PC-9 (cell line): Measurements from ENCODE around the gene ZNF778.

Experiments
- EZH2 ChIP-seq: fragments of 200-600 bp; sonication (generic); IDR thresholded peaks from 2 replicates; pipeline ENCODE4 v1.8.0; 2017; ENCODE audit warnings: antibody characterized with exemption, low read depth
- TF ChIP-seq, protein P1 (sequence below): fragments of 200-600 bp; sonication (generic); conservative IDR thresholded peaks from 2 replicates; pipeline ENCODE4 v1.6.1; 2017; ENCODE audit warnings: mixed run types, antibody characterized with exemption, mild to moderate bottlenecking, moderate library complexity

DNA sequence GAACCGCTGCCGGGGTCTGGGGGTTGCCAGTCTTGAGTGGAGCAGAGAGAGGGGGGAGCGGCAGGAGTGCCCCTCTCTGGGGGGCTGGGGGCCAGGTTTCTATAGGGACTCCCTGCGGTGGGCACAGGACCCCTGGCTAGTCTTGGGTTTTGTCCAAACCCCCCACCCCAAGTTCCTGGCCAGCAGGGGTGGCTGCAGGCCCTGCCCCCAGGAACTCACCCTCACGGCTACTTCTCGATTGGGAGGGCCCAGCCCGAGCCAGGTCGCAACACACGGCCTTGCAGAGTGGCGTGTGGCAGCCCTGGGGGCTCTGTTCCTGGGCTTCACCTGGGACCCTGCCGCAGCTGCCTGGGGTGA, 45.4 kb upstream of the ZNF778 start:
- TF ChIP-seq, protein P1, sequence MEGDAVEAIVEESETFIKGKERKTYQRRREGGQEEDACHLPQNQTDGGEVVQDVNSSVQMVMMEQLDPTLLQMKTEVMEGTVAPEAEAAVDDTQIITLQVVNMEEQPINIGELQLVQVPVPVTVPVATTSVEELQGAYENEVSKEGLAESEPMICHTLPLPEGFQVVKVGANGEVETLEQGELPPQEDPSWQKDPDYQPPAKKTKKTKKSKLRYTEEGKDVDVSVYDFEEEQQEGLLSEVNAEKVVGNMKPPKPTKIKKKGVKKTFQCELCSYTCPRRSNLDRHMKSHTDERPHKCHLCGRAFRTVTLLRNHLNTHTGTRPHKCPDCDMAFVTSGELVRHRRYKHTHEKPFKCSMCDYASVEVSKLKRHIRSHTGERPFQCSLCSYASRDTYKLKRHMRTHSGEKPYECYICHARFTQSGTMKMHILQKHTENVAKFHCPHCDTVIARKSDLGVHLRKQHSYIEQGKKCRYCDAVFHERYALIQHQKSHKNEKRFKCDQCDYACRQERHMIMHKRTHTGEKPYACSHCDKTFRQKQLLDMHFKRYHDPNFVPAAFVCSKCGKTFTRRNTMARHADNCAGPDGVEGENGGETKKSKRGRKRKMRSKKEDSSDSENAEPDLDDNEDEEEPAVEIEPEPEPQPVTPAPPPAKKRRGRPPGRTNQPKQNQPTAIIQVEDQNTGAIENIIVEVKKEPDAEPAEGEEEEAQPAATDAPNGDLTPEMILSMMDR, result no peak
- no peak for TF ChIP-seq EZH2
